ENCODE measurements around the gene CLEC9A.

DNA sequence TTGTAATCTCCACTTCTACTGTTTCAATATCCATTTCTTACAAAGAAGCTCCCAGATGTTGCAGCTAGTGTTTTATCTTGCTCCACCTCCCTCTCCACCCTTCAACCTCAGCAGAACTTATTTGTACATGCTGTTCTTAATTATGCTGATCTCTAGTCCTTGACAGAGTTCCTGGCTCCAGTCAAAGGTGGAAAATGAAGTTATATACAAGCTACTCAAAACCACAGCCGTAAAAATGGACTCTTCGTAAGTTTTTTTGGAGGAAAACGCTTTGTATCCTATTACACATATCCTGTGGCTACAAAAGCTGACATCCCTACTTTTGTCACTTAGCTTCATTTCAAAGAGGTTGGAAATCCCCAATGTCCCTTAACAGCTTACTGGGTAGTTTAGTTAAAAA lies 67.0 kb downstream of the CLEC9A start:
- TF ChIP-seq EZH2 (IDR thresholded peaks at IDR 0.05; ENCODE audit: insufficient read depth, poor library complexity, severe bottlenecking) (no peak), EZH2phosphoT487 (IDR thresholded peaks at IDR 0.05; ENCODE audit: insufficient read depth, low read depth) (no peak)

Measured in GM23248 (cell line).